PFSK-1 (cell line): ENCODE measurements around the gene ANXA3.
A peak's percentile ranks its signal among the peaks of the same experiment; 100 is the strongest.

Experiments
- FOXP2 ChIP-seq: optimal IDR thresholded peaks from 2 replicates; pipeline ENCODE3; 2011; ENCODE audit warnings: borderline replicate concordance, control low read depth, inconsistent platforms; ENCODE audit not compliant: insufficient read depth; ENCODE audit errors: extremely low read length, extremely low read depth
- POLR2AphosphoS5 ChIP-seq: IDR thresholded peaks from 2 replicates; pipeline ENCODE4 v1.6.1; 2012; ENCODE audit warnings: low read depth, mild to moderate bottlenecking, control low read depth, low read length, moderate library complexity
- SIN3A ChIP-seq: IDR thresholded peaks from 2 replicates; pipeline ENCODE4 v1.6.1; 2012; ENCODE audit warnings: mild to moderate bottlenecking, low read length, moderate library complexity, borderline replicate concordance; ENCODE audit not compliant: insufficient read depth
- TAF1 ChIP-seq: IDR thresholded peaks from 2 replicates; pipeline ENCODE4 v1.6.1; 2012; ENCODE audit warnings: low read length, control low read depth, borderline replicate concordance; ENCODE audit not compliant: insufficient read depth
- TF ChIP-seq, protein P1 (sequence below), 2 experiments: IDR thresholded peaks; 2 replicates each; pipeline versions ENCODE4 v1.6.1 to v1.8.0; 2011 to 2012; ENCODE audit warnings: low read depth in 2 of 2, low read length in 2 of 2, control low read depth in 1 of 2, inconsistent platforms in 1 of 2, mild to moderate bottlenecking in 1 of 2, moderate library complexity in 1 of 2; ENCODE audit not compliant: insufficient read depth in 1 of 2

The ANXA3 gene

GRCh38 chr4:78513411-78513975, 38.1 kb upstream of the ANXA3 start:
- TF ChIP-seq TAF1 (no peak), FOXP2 (no peak), POLR2AphosphoS5 (no peak), SIN3A (no peak)
- TF ChIP-seq, protein P1, sequence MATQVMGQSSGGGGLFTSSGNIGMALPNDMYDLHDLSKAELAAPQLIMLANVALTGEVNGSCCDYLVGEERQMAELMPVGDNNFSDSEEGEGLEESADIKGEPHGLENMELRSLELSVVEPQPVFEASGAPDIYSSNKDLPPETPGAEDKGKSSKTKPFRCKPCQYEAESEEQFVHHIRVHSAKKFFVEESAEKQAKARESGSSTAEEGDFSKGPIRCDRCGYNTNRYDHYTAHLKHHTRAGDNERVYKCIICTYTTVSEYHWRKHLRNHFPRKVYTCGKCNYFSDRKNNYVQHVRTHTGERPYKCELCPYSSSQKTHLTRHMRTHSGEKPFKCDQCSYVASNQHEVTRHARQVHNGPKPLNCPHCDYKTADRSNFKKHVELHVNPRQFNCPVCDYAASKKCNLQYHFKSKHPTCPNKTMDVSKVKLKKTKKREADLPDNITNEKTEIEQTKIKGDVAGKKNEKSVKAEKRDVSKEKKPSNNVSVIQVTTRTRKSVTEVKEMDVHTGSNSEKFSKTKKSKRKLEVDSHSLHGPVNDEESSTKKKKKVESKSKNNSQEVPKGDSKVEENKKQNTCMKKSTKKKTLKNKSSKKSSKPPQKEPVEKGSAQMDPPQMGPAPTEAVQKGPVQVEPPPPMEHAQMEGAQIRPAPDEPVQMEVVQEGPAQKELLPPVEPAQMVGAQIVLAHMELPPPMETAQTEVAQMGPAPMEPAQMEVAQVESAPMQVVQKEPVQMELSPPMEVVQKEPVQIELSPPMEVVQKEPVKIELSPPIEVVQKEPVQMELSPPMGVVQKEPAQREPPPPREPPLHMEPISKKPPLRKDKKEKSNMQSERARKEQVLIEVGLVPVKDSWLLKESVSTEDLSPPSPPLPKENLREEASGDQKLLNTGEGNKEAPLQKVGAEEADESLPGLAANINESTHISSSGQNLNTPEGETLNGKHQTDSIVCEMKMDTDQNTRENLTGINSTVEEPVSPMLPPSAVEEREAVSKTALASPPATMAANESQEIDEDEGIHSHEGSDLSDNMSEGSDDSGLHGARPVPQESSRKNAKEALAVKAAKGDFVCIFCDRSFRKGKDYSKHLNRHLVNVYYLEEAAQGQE (IDR thresholded peaks at IDR 0.05; ENCODE audit: insufficient read depth in 1 of 2, low read depth in 2 of 2, low read length in 2 of 2) = no peak

DNA sequence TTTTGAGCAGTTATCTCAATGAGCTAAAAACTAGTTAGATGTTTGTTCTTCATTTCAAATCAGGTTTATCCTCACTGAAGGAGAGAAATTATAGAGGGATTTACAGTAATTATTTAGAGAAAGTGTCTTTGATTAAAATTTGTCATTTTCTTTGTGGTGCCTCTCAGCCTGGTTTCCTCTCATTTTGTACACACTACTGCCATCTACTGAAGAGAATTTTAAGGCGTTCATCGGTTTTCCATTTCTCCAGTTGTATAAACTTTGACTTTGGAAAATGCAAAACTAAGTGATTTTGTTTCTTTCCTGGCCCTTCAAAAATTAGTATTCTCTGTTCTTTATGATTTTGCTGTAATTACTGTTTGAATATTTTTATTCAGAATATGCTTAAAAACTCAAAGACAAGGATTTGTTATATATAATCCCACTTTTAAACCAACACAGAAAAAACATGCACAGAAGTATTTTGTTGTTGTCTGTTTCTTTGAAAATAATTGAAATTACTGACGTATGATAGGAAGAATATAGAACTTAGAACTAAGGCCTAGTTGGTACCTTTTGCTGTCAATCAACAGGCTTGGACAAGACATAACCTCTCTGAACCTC, 34.4 kb upstream of the ANXA3 start:
- TF ChIP-seq, protein P1 (IDR thresholded peaks at IDR 0.05; ENCODE audit: insufficient read depth in 1 of 2, low read depth in 2 of 2, low read length in 2 of 2) = no peak
- TF ChIP-seq SIN3A (no peak), TAF1 (no peak), FOXP2 (no peak), POLR2AphosphoS5 (no peak)

- TF ChIP-seq SIN3A (no peak), FOXP2 (no peak), TAF1 (no peak), POLR2AphosphoS5 (no peak)
- TF ChIP-seq, protein P1 (IDR thresholded peaks at IDR 0.05; ENCODE audit: insufficient read depth in 1 of 2, low read depth in 2 of 2, low read length in 2 of 2) = peak in 1 of 2 experiments; percentile 32; a peak in 1 of 4 replicates
Observed at GRCh38 chr4:78518561-78518960, 33.0 kb upstream of the ANXA3 start.

DNA sequence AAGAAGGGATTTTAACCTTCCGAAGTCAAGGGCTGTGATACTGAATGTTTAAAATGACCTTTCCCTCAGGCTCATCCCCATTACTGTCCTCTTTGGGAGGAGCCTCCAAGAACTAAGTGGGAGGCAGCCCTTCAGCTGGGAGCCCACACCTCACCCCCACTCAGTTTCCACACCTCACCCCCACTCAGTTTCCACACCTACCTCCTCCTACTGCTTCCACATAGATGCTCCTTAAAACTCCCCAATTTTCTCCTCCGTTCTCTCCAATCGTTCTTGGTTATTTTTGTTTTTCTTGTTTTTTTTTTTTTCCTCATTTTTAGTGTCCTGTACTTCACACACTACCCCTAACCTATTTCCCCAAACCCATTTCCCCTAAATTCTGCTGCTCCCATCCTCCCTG, 31.6 kb upstream of the ANXA3 start:
- TF ChIP-seq, protein P1 (IDR thresholded peaks at IDR 0.05; ENCODE audit: insufficient read depth in 1 of 2, low read depth in 2 of 2, low read length in 2 of 2) = no peak
- TF ChIP-seq SIN3A = no peak
- no peak for TF ChIP-seq FOXP2
- no peak for TF ChIP-seq TAF1

DNA sequence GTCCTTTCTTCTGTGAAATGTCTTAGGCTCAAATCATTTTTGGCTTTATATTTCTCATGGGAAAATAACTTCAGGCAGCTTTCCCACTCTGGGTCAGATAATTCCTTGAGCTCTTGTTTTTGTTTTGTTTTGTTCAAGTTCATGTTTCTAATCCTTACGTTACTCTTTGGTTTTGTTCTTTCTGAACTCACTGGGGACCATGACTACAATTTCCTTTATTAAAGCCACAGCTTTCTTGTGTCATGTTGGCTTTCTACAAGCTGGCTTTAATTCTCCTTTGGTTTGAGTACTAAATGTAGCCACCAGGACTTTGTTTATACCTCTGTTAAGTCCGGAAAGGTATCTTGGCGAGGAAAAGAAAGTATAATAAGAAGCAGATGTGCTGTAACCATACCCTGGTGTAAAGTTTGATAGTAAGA, 30.8 kb upstream of the ANXA3 start:
- TF ChIP-seq TAF1 = no peak
- TF ChIP-seq POLR2AphosphoS5 = peak; percentile 54; the same call in 1 of the 2 replicates
- TF ChIP-seq FOXP2 = no peak
